WERI-Rb-1 (cell line): ENCODE results near the gene WNK1.
"Not testable (repeated sequence)": the region's sequence is repeated elsewhere in the genome, so short reads cannot be mapped to it uniquely, and the experiment has no call there.

Experiments
- DNase-seq: peaks from one replicate; pipeline ENCODE4 v3.0.0-alpha.2; 2020
- H3K27ac ChIP-seq: fragments of 250-450 bp; sonication (Bioruptor Pico); 2 replicates; pipeline ENCODE4 v1.5.1; 2020; ENCODE audit warnings: mild to moderate bottlenecking, moderate library complexity
- H3K27me3 ChIP-seq: fragments of 250-450 bp; sonication (Bioruptor Pico); 2 replicates; pipeline ENCODE4 v1.5.1; 2021; ENCODE audit warnings: mild to moderate bottlenecking, low read depth, moderate library complexity; ENCODE audit not compliant: insufficient read depth, severe bottlenecking
- H3K36me3 ChIP-seq: fragments of 250-450 bp; sonication (Bioruptor Pico); 2 replicates; pipeline ENCODE4 v1.5.1; 2020; ENCODE audit warnings: mild to moderate bottlenecking, moderate library complexity
- H3K4me3 ChIP-seq: 2 replicates; pipeline ENCODE4 v1.5.1; 2011; ENCODE audit warnings: low read depth, mild to moderate bottlenecking, control low read depth, low read length
- H3K9me3 ChIP-seq: fragments of 250-450 bp; sonication (Bioruptor Pico); 2 replicates; pipeline ENCODE4 v1.5.1; 2021; ENCODE audit warnings: mild to moderate bottlenecking, moderate library complexity; ENCODE audit not compliant: severe bottlenecking
- TF ChIP-seq, protein P1 (sequence below): IDR thresholded peaks from 2 replicates; pipeline ENCODE4 v1.5.1; 2011; ENCODE audit warnings: low read depth, mild to moderate bottlenecking, control low read depth, inconsistent platforms, low read length

WNK1 gene

DNA sequence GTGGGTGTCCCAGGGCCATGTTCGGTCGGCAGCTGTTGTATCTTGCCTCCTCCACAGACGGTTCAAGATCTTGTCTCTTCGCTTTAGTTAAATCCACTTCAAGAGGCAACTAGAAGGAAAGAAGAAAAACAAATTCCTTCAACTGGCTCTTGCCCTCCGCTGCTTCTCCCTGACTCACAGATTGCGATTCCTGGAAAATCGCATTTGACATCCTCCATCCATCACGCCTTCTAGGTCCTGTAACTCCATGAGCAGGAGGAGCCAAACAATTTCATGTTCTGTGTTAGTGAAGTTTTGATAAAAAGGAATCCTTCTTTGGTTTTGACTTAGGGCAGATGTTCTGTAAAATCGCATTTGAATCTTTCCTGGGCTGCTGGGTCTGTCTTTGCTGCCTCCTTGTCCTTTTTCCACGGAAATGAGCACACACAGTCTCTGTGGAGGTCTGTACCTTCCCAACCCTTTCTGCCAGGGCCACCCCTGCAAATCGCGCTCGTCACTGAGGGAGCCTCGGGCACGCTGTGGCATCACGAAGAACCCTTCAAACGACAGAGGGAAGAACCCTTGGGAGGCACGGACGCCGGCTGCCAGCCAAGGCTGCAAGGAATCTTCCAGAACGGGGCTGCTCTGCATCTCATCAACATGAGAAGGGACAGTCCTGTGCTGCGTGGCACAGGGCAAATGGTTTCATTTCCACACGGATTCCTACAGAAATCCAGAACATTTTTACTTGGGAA lies 164.5 kb downstream of the WNK1 start:
- Histone ChIP-seq H3K4me3 (no peak overlapping the region), H3K36me3 (peaks cover 69% of the 10 kb centered on the region), H3K27ac (no peak overlapping the region), H3K27me3 (no peaks in the 10 kb centered on the region), H3K9me3 (no peaks in the 10 kb centered on the region)
- DNase-seq: no peak
- TF ChIP-seq, protein P1, sequence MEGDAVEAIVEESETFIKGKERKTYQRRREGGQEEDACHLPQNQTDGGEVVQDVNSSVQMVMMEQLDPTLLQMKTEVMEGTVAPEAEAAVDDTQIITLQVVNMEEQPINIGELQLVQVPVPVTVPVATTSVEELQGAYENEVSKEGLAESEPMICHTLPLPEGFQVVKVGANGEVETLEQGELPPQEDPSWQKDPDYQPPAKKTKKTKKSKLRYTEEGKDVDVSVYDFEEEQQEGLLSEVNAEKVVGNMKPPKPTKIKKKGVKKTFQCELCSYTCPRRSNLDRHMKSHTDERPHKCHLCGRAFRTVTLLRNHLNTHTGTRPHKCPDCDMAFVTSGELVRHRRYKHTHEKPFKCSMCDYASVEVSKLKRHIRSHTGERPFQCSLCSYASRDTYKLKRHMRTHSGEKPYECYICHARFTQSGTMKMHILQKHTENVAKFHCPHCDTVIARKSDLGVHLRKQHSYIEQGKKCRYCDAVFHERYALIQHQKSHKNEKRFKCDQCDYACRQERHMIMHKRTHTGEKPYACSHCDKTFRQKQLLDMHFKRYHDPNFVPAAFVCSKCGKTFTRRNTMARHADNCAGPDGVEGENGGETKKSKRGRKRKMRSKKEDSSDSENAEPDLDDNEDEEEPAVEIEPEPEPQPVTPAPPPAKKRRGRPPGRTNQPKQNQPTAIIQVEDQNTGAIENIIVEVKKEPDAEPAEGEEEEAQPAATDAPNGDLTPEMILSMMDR: no peak

DNA sequence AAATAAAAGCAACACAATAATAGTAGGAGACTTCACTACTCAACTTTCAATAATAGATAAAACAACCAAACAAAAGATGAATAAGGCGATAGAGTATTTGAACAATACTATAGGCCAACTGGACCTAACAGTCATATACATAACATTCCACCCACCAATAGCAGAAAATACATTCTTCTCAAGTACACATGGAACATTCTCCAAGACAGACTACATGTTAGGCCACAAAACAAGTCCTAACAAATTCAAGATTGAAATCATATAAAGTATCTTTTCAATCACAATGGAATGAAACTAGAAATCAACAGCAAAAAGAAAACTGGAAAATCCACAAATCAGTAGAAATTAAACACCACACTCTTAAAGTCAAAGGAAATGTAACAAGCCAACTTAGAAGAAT lies 168.3 kb downstream of the WNK1 start:
- Histone ChIP-seq H3K4me3 (no peak overlapping the region), H3K36me3 (peaks cover 62% of the 10 kb centered on the region), H3K9me3 (no peaks in the 10 kb centered on the region), H3K27me3 (no peaks in the 10 kb centered on the region), H3K27ac (no peak overlapping the region)
- TF ChIP-seq, protein P1: no peak
- DNase-seq: no peak

- no peaks in the 10 kb centered on the region for H3K9me3 ChIP-seq
- H3K36me3 ChIP-seq: peaks cover 62% of the 10 kb centered on the region
- H3K27me3 ChIP-seq: no peaks in the 10 kb centered on the region
- H3K4me3 ChIP-seq: no peak overlapping the region
- DNase-seq: no peak
- TF ChIP-seq, protein P1: no peak
- no peak overlapping the region for H3K27ac ChIP-seq
Observed at GRCh38 chr12:922285-922684, 169.9 kb downstream of the WNK1 start.

GRCh38 chr12:926641-927040 lies 174.3 kb downstream of the WNK1 start:
- Histone ChIP-seq H3K27me3 (no peaks in the 10 kb centered on the region), H3K27ac (no peak overlapping the region), H3K36me3 (peaks cover 72% of the 10 kb centered on the region), H3K9me3 (no peaks in the 10 kb centered on the region), H3K4me3 (no peak overlapping the region)
- DNase-seq: no peak
- TF ChIP-seq, protein P1: no peak

GRCh38 chr12:931060-931459 lies 178.7 kb downstream of the WNK1 start:
- no peak overlapping the region for H3K27ac ChIP-seq
- no peak overlapping the region for H3K4me3 ChIP-seq
- H3K27me3 ChIP-seq: no peaks in the 10 kb centered on the region
- TF ChIP-seq, protein P1: no peak
- no peaks in the 10 kb centered on the region for H3K9me3 ChIP-seq
- H3K36me3 ChIP-seq: peaks cover 41% of the 10 kb centered on the region
- no peak for DNase-seq

DNA sequence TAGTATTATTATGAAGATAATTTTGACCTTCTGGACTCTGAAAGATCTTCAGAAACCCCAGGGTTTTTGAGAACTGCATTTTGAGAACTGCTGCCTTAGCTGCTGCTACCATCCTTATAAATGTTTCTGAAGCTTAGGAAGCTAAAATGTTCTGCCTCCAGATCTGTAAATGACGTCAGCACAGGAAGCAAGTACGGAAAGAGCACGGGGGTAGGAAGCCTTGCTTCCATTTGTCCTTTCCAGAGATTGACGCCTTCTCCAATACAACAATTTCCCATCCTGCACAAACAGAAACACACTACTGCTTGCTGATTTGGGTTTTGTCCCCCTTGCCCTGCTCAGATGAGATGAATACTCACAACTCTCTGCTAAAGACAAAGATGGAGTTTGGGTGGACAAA lies 179.2 kb downstream of the WNK1 start:
- no peak overlapping the region for H3K27ac ChIP-seq
- no peaks in the 10 kb centered on the region for H3K9me3 ChIP-seq
- peaks cover 38% of the 10 kb centered on the region for H3K36me3 ChIP-seq
- no peaks in the 10 kb centered on the region for H3K27me3 ChIP-seq
- TF ChIP-seq, protein P1: no peak
- DNase-seq: no peak
- H3K4me3 ChIP-seq: no peak overlapping the region

- peaks cover 15% of the 10 kb centered on the region for H3K36me3 ChIP-seq
- H3K27me3 ChIP-seq, H3K27ac ChIP-seq: not testable (repeated sequence)
Observed at GRCh38 chr12:935891-936290, 183.5 kb downstream of the WNK1 start.

More at GRCh38 chr12:935891-936290, 183.5 kb downstream of the WNK1 start:
- not testable (repeated sequence) for H3K9me3 ChIP-seq, H3K4me3 ChIP-seq, DNase-seq
